Measurements from ENCODE around the gene STXBP6. TPM values are rescaled to one million over a fixed set of nuclear protein-coding genes. Genes with fewer than 3 reads are reported as not detected.

Gene STXBP6
- total RNA-seq, 1 donor = 5.8 TPM

DNA sequence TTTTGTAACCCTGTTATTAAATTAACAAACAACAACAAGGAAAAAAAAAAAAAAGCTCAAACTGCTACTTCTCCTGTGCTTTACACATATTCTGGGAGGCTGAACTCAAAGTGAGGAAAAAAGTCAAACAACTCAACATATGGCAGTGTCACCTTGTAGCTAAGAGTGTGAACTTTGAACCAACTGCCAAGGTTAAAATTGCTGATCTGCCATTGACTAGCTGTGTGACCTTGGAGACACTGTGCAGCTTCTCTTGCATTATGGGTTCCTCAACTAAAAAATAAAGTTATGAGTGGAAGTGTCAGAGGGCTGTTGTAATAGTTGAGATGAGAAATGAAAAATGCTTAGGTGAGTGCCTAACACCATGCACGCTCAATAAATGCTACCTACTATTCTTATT, 34.2 kb downstream of the STXBP6 start:
- no peaks in the 10 kb centered on the region for H3K9me3 ChIP-seq (ENCODE audit: low read depth, low read length)
- no peaks in the 10 kb centered on the region for H4K20me1 ChIP-seq (ENCODE audit: insufficient read depth, low read length)
- no peaks in the 10 kb centered on the region for H3K27me3 ChIP-seq (ENCODE audit: insufficient read depth, low read length)
- H3K36me3 ChIP-seq (ENCODE audit: insufficient read depth, low read length) = no peaks in the 10 kb centered on the region
- H3K4me1 ChIP-seq (ENCODE audit: insufficient read depth, low read length) = no peaks in the 10 kb centered on the region
- H3K79me2 ChIP-seq (ENCODE audit: insufficient read depth, low read length) = no peaks in the 10 kb centered on the region
- no peak overlapping the region for H3K27ac ChIP-seq (ENCODE audit: low read depth, low read length)
- H3K4me2 ChIP-seq (ENCODE audit: insufficient read depth, low read length) = no peak overlapping the region
- no peak overlapping the region for H3K4me3 ChIP-seq (ENCODE audit: insufficient read depth, low read length)
- no peak for TF ChIP-seq CTCF (IDR thresholded peaks at IDR 0.05; ENCODE audit: extremely low read depth, low read depth, low read length)
- no peak for DNase-seq (ENCODE audit: insufficient read length, low spot score, missing footprints)
- no peak overlapping the region for H2AFZ ChIP-seq (ENCODE audit: low read length)

- Histone ChIP-seq H3K36me3 (ENCODE audit: insufficient read depth, low read length) (no peaks in the 10 kb centered on the region), H3K27me3 (ENCODE audit: insufficient read depth, low read length) (no peaks in the 10 kb centered on the region), H3K9me3 (ENCODE audit: low read depth, low read length) (no peaks in the 10 kb centered on the region), H3K27ac (ENCODE audit: low read depth, low read length) (no peak overlapping the region), H3K4me2 (ENCODE audit: insufficient read depth, low read length) (no peak overlapping the region), H3K4me3 (ENCODE audit: insufficient read depth, low read length) (no peak overlapping the region), H2AFZ (ENCODE audit: low read length) (no peak overlapping the region), H3K79me2 (ENCODE audit: insufficient read depth, low read length) (no peaks in the 10 kb centered on the region), H3K4me1 (ENCODE audit: insufficient read depth, low read length) (peaks cover 8% of the 10 kb centered on the region), H4K20me1 (ENCODE audit: insufficient read depth, low read length) (no peaks in the 10 kb centered on the region)
- TF ChIP-seq CTCF (IDR thresholded peaks at IDR 0.05; ENCODE audit: extremely low read depth, low read depth, low read length) = no peak
- DNase-seq (ENCODE audit: insufficient read length, low spot score, missing footprints) = no peak
Measured at GRCh38 chr14:25014440-25014839, 35.5 kb downstream of the STXBP6 start.

- H3K27ac ChIP-seq (ENCODE audit: low read depth, low read length) = no peak overlapping the region
- H3K4me1 ChIP-seq (ENCODE audit: insufficient read depth, low read length) = peaks cover 21% of the 10 kb centered on the region
- no peak for DNase-seq (ENCODE audit: insufficient read length, low spot score, missing footprints)
- H3K27me3 ChIP-seq (ENCODE audit: insufficient read depth, low read length) = no peaks in the 10 kb centered on the region
- no peaks in the 10 kb centered on the region for H4K20me1 ChIP-seq (ENCODE audit: insufficient read depth, low read length)
- H3K36me3 ChIP-seq (ENCODE audit: insufficient read depth, low read length) = no peaks in the 10 kb centered on the region
- TF ChIP-seq CTCF (IDR thresholded peaks at IDR 0.05; ENCODE audit: extremely low read depth, low read depth, low read length) = no peak
- no peak overlapping the region for H3K4me3 ChIP-seq (ENCODE audit: insufficient read depth, low read length)
- no peaks in the 10 kb centered on the region for H3K9me3 ChIP-seq (ENCODE audit: low read depth, low read length)
- no peaks in the 10 kb centered on the region for H3K79me2 ChIP-seq (ENCODE audit: insufficient read depth, low read length)
- H3K4me2 ChIP-seq (ENCODE audit: insufficient read depth, low read length) = no peak overlapping the region
- no peak overlapping the region for H2AFZ ChIP-seq (ENCODE audit: low read length)
Measured at GRCh38 chr14:25011095-25011494, 38.9 kb downstream of the STXBP6 start.

DNA sequence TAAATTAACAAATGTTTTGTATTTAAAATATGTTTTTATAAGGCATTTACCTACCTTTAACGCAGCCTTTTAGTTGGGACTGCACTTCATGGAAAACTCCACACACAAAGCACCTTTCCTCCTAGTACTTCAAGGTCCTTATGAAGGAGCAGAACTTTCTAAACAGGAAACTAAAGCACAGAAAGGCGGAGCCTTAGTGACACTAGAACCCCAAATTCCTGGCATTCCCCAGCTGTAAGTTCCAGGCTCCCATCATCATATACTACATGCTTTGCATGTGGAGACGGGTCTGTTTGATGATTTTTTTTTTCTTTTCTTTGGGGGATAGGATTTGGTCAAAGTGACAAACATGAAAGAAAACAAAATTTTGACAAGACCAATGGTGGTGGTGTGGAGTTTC, 39.5 kb downstream of the STXBP6 start:
- Histone ChIP-seq H3K27me3 (ENCODE audit: insufficient read depth, low read length) (no peaks in the 10 kb centered on the region), H3K4me3 (ENCODE audit: insufficient read depth, low read length) (no peak overlapping the region), H3K4me1 (ENCODE audit: insufficient read depth, low read length) (peaks cover 21% of the 10 kb centered on the region), H3K79me2 (ENCODE audit: insufficient read depth, low read length) (no peaks in the 10 kb centered on the region), H3K9me3 (ENCODE audit: low read depth, low read length) (no peaks in the 10 kb centered on the region), H4K20me1 (ENCODE audit: insufficient read depth, low read length) (no peaks in the 10 kb centered on the region), H3K27ac (ENCODE audit: low read depth, low read length) (no peak overlapping the region), H2AFZ (ENCODE audit: low read length) (no peak overlapping the region), H3K4me2 (ENCODE audit: insufficient read depth, low read length) (no peak overlapping the region), H3K36me3 (ENCODE audit: insufficient read depth, low read length) (no peaks in the 10 kb centered on the region)
- no peak for DNase-seq (ENCODE audit: insufficient read length, low spot score, missing footprints)
- TF ChIP-seq CTCF (IDR thresholded peaks at IDR 0.05; ENCODE audit: extremely low read depth, low read depth, low read length) = no peak
